ENCODE results near the gene ACTG1. TPM values are rescaled to one million over a fixed set of nuclear protein-coding genes. Genes with fewer than 3 reads are reported as not detected.

Gene ACTG1
- total and polyA plus RNA-seq, 2 of the 4 experiments (the other 2 are of a cell fraction): 10,907 to 15,732 TPM

DNA sequence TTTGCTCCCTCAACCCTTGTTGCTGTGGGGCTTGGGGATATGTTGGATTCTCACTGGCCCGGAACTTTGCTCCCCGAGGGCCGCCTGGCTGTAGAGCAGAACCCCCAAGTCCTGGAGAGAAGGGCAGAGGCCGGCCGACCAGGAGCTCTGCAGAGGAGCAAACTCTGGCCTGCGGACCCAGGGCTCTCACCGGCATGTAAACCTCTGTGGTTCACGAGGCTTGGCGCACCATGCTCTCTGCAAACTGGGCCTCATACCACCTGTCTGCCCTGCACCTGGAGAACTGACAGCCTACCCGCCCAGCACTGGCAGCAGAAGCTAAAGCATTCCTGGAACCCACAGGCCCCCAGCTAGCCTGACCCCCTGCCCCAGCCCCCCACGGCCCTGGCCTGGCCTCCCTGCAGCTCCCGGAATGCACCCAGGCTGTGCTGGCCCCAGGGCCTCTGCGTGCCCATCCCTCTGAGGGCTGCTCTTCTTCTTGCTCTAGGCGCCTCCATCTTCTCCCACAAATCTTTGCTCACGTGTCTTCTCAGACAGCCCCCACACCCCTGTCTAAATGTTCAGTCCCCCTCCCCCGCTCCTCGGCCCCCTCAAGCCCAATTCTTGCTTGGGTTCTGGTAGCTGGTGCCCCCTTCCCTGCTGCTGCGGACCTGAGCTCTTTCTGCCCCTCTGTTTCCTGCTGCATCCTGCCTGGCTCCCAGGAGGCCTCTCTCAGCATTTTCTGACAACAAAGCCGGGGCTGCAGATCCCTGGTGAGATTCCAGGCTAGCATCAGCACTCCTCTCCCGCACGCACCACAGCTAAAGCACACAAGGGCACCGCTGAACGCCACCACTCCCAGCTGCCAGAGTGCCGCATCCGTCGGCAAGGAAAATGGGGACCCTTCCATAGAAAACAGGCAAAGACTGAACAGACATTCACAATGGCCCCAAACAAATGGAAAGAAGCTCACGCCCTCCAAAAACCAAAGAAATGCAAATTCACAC lies 23.3 kb downstream of the ACTG1 start:
- H2AK9ac ChIP-seq (replicated peaks; ENCODE audit: low read depth, low read length, poor library complexity): peak overlapping the region; percentile 23
- H2BK120ac ChIP-seq (ENCODE audit: low read depth, low read length): no peak overlapping the region
- ChIA-PET POLR2A (ENCODE audit: unreplicated experiment) (interaction anchor here (1.2 kb wide), 1 partner anchor 23 kb away, joined by 4 read pairs; the partner anchor contains the start of gene ACTG1), CTCF (no interaction called here)
- H3K27me3 ChIP-seq (ENCODE audit: control insufficient read depth, insufficient read depth, low read length): peaks cover 10% of the 10 kb centered on the region; the same call in 1 of the 2 replicates
- H4K20me1 ChIP-seq (ENCODE audit: insufficient read depth, low read length): no peaks in the 10 kb centered on the region
- ATAC-seq (ENCODE audit: low read depth) (no peak), DNase-seq (no peak)
- H3K27ac ChIP-seq (ENCODE audit: insufficient read depth, low read length): no peak overlapping the region
- no peak overlapping the region for H3K4me2 ChIP-seq (ENCODE audit: low read depth, low read length)
- H4K5ac ChIP-seq (ENCODE audit: low read depth, low read length): no peak overlapping the region
- no peaks in the 10 kb centered on the region for H3K9me3 ChIP-seq (ENCODE audit: control insufficient read depth, insufficient read depth, low read length)
- dilution Hi-C loops (cut with HindIII; ENCODE audit: low sequenced_read_pairs, unreplicated experiment) (no loop called here), in situ Hi-C loops (cut with MboI; ENCODE audit: low sequenced_read_pairs) (no loop called here), intact Hi-C loops (cut with micrococcal nuclease) (no loop called here)
- no peak overlapping the region for H3K4me3 ChIP-seq (ENCODE audit: insufficient read depth, low read depth, low read length)
- H3K56ac ChIP-seq (ENCODE audit: extremely low read depth, insufficient read depth, low read length): no peak overlapping the region
- no peak overlapping the region for H2BK20ac ChIP-seq (ENCODE audit: low read depth, low read length)
- peak overlapping the region; percentile 4 for H2AFZ ChIP-seq (replicated peaks; ENCODE audit: low read length, poor library complexity)
- no peak overlapping the region for H4K91ac ChIP-seq (ENCODE audit: insufficient read depth, low read depth, low read length)
- H3K23ac ChIP-seq (ENCODE audit: low read depth, low read length): no peak overlapping the region
- H3K79me1 ChIP-seq (ENCODE audit: low read depth in 1 of 2, low read length in 2 of 2): peaks cover 2 to 3% of the 10 kb centered on the region in 2 experiments; a peak in 2 of 4 replicates
- no peak overlapping the region for H3K9ac ChIP-seq (ENCODE audit: low read depth, low read length)
- H3K36me3 ChIP-seq (ENCODE audit: control insufficient read depth, insufficient read depth, low read length): no peaks in the 10 kb centered on the region
- no peak overlapping the region for H3K14ac ChIP-seq (replicated peaks; ENCODE audit: low read depth, low read length)
- 56% methylated on average over 18 of the region's 27 CpGs; no CpG with 5 or more reads in 1 of the 2 experiments for WGBS, 2 experiments (ENCODE audit: extremely low coverage in 2 of 2, insufficient read length in 1 of 2)
- peaks cover 2% of the 10 kb centered on the region for H3K9me1 ChIP-seq (ENCODE audit: insufficient read depth, low read length)
- peaks cover 4% of the 10 kb centered on the region; the same call in 1 of the 2 replicates for H3K4me1 ChIP-seq (ENCODE audit: control insufficient read depth, insufficient read depth, low read length)
- no peak overlapping the region for H2BK15ac ChIP-seq (ENCODE audit: low read depth, low read length)
- no peak overlapping the region for H2BK5ac ChIP-seq (ENCODE audit: low read depth, low read length, poor library complexity, severe bottlenecking)
- H2AK5ac ChIP-seq (ENCODE audit: low read depth, low read length): peak overlapping the region; percentile 43; the same call in 1 of the 2 replicates
- H3K4ac ChIP-seq (ENCODE audit: low read depth, low read length): no peak overlapping the region
- H3K18ac ChIP-seq (ENCODE audit: low read depth, low read length): no peak overlapping the region
- peak overlapping the region in 1 of 2 experiments; percentile 91; a peak in 1 of 4 replicates for H4K8ac ChIP-seq (ENCODE audit: low read depth in 2 of 2, low read length in 2 of 2)
- no TSS peak for BruUV-seq (replicated peaks)
- TF ChIP-seq, protein P1, sequence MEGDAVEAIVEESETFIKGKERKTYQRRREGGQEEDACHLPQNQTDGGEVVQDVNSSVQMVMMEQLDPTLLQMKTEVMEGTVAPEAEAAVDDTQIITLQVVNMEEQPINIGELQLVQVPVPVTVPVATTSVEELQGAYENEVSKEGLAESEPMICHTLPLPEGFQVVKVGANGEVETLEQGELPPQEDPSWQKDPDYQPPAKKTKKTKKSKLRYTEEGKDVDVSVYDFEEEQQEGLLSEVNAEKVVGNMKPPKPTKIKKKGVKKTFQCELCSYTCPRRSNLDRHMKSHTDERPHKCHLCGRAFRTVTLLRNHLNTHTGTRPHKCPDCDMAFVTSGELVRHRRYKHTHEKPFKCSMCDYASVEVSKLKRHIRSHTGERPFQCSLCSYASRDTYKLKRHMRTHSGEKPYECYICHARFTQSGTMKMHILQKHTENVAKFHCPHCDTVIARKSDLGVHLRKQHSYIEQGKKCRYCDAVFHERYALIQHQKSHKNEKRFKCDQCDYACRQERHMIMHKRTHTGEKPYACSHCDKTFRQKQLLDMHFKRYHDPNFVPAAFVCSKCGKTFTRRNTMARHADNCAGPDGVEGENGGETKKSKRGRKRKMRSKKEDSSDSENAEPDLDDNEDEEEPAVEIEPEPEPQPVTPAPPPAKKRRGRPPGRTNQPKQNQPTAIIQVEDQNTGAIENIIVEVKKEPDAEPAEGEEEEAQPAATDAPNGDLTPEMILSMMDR (conservative IDR thresholded peaks at IDR 0.05; ENCODE audit: low read depth, low read length): no peak
- TF ChIP-seq, protein P2, sequence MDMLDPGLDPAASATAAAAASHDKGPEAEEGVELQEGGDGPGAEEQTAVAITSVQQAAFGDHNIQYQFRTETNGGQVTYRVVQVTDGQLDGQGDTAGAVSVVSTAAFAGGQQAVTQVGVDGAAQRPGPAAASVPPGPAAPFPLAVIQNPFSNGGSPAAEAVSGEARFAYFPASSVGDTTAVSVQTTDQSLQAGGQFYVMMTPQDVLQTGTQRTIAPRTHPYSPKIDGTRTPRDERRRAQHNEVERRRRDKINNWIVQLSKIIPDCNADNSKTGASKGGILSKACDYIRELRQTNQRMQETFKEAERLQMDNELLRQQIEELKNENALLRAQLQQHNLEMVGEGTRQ (IDR thresholded peaks at IDR 0.05; ENCODE audit: low read depth, low read length): no peak
- no peak for TF ChIP-seq CHD1 (IDR thresholded peaks at IDR 0.05; ENCODE audit: low read depth, low read length)
- TF ChIP-seq, protein P3, sequence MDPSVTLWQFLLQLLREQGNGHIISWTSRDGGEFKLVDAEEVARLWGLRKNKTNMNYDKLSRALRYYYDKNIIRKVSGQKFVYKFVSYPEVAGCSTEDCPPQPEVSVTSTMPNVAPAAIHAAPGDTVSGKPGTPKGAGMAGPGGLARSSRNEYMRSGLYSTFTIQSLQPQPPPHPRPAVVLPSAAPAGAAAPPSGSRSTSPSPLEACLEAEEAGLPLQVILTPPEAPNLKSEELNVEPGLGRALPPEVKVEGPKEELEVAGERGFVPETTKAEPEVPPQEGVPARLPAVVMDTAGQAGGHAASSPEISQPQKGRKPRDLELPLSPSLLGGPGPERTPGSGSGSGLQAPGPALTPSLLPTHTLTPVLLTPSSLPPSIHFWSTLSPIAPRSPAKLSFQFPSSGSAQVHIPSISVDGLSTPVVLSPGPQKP (IDR thresholded peaks at IDR 0.05; ENCODE audit: borderline replicate concordance, low read depth, low read length): no peak
- no peak for TF ChIP-seq RFX5 (IDR thresholded peaks at IDR 0.05; ENCODE audit: low read depth, low read length)
- no peak for TF ChIP-seq RCOR1 (IDR thresholded peaks at IDR 0.05; ENCODE audit: insufficient replicate concordance, low read length)
- no peak for TF ChIP-seq FOS (IDR thresholded peaks at IDR 0.05; ENCODE audit: low read depth, low read length)
- no peak for TF ChIP-seq SMC3 (IDR thresholded peaks at IDR 0.05; ENCODE audit: low read depth, low read length)
- no peak for TF ChIP-seq MAFK (IDR thresholded peaks at IDR 0.05; ENCODE audit: low read depth, low read length)
- TF ChIP-seq NFE2L2 (IDR thresholded peaks at IDR 0.05; ENCODE audit: low read depth, low read length): no peak
- TF ChIP-seq RAD21 (IDR thresholded peaks at IDR 0.05; ENCODE audit: low read length): no peak
- TF ChIP-seq MAZ (IDR thresholded peaks at IDR 0.05; ENCODE audit: borderline replicate concordance, low read depth, low read length): no peak
- no peak for TF ChIP-seq POLR2A (IDR thresholded peaks at IDR 0.05; ENCODE audit: low read depth, low read length)
